ENCODE measurements around the gene TRAF2. TPM values are rescaled to one million over a fixed set of nuclear protein-coding genes. Genes with fewer than 3 reads are reported as not detected.
A peak's percentile ranks its signal among the peaks of the same experiment; 100 is the strongest.

Gene TRAF2
- total RNA-seq, 2 donors from 2014 or later, result 45.9 to 55.1 TPM

DNA sequence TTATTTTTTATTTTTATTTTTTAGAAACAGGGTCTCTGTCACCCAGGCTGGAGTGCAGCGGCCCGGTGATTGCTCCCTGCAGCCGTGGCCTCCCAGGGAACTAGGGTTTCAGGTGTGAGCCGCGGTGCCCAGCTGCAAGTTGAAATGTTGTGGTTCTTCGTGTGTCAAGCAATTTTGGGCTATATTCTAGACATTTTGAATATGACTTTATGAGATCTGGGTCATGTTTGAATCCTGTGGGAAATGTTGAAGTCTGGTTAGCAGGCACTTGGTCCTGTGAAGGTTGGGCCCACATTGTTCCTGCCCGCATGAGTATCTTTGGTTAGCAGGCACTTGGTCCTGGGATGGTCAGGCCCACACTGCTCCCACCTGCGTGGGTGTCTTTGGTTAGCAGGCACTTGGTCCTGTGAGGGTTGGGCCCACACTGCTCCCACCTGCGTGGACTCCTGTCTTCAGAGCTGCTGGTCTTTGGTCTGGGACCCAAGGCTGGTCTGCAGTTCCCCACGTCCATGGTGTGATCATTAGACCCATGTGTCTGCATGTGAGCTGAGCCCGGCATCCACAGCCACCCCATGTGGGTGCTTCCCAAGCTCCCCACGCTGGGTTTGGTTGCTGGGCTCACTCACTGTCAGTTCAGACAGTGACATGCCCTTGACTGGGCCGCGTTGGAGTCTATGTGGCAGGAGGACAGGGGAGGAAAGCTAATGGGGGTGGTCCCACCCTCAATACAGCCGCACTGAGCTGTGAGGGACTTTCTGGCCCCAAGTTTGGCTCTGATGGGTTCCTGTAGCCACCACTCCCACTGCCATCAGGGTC is 51.1 kb downstream of the TRAF2 start:
- no peak overlapping the region for H3K4me3 Mint-ChIP-seq

DNA sequence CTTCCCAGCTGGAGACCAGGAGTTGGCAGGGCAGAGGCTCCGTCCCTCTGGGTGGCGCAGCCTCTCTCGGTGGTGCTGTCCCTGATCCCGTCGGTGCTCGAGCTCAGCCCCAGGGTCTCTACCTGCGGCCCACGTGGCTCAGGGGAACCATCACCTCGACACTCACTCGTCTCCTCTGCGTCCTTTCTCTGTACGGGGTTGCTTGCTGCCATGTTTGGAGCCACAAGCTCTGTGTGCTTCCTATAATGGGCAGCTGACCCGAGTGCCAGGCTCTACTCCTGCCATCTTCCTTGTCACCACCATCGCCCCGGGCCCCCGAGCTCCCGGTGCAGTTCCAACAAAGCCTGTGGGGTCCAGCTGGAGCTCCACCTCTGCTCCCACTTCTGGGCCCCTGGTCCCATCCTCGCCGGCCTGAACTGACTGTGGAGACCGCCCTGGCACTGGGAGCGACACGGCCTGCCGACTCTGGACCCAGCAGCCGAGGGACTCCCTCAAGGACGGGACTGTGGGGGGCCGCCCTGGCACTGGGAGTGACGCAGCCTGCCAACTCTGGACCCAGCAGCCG is 53.2 kb downstream of the TRAF2 start:
- H3K9ac ChIP-seq (ENCODE audit: extremely low read depth, low read length, poor library complexity, severe bottlenecking), result no peak overlapping the region
- H3K4me3 Mint-ChIP-seq, result no peak overlapping the region
- H3K4me3 ChIP-seq (ENCODE audit: low read length), result no peak overlapping the region
- no peaks in the 10 kb centered on the region for H3K27me3 ChIP-seq (ENCODE audit: control insufficient read depth, insufficient read depth, low read length, poor library complexity, severe bottlenecking)
- DNase-seq, result no peak
- TF ChIP-seq, protein P1, sequence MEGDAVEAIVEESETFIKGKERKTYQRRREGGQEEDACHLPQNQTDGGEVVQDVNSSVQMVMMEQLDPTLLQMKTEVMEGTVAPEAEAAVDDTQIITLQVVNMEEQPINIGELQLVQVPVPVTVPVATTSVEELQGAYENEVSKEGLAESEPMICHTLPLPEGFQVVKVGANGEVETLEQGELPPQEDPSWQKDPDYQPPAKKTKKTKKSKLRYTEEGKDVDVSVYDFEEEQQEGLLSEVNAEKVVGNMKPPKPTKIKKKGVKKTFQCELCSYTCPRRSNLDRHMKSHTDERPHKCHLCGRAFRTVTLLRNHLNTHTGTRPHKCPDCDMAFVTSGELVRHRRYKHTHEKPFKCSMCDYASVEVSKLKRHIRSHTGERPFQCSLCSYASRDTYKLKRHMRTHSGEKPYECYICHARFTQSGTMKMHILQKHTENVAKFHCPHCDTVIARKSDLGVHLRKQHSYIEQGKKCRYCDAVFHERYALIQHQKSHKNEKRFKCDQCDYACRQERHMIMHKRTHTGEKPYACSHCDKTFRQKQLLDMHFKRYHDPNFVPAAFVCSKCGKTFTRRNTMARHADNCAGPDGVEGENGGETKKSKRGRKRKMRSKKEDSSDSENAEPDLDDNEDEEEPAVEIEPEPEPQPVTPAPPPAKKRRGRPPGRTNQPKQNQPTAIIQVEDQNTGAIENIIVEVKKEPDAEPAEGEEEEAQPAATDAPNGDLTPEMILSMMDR (conservative IDR thresholded peaks at IDR 0.05), result no peak
- no peaks in the 10 kb centered on the region for H3K4me1 ChIP-seq (ENCODE audit: control insufficient read depth, insufficient read depth, low read length)
- H3K27me3 Mint-ChIP-seq (ENCODE audit: insufficient read depth), result no peaks in the 10 kb centered on the region
- H3K9me3 ChIP-seq (ENCODE audit: control insufficient read depth, low read length), result no peaks in the 10 kb centered on the region
- no peak overlapping the region for H3K27ac Mint-ChIP-seq
- H3K36me3 Mint-ChIP-seq (ENCODE audit: low read depth), result peaks cover 42% of the 10 kb centered on the region
- WGBS, 2 experiments (ENCODE audit: insufficient coverage in 1 of 2, insufficient read length in 1 of 2), result 94 to 96% methylated on average over 22 to 28 of the region's 28 CpGs
- no peaks in the 10 kb centered on the region for H3K9me3 Mint-ChIP-seq
- no peaks in the 10 kb centered on the region for H3K4me1 Mint-ChIP-seq
- peak overlapping the region; percentile 38 for H3K27ac ChIP-seq (ENCODE audit: low read depth, low read length)
- H3K36me3 ChIP-seq (ENCODE audit: control insufficient read depth, insufficient read depth, low read length), result peaks cover 38% of the 10 kb centered on the region

More for the DNA sequence above, 51.1 kb downstream of the TRAF2 start:
- TF ChIP-seq, protein P1 (conservative IDR thresholded peaks at IDR 0.05), result no peak
- peak; percentile 31 for DNase-seq
- H3K9ac ChIP-seq (ENCODE audit: extremely low read depth, low read length, poor library complexity, severe bottlenecking), result no peak overlapping the region
- no peak overlapping the region for H3K27ac Mint-ChIP-seq
- H3K9me3 ChIP-seq (ENCODE audit: control insufficient read depth, low read length), result no peaks in the 10 kb centered on the region
- no peak overlapping the region for H3K27ac ChIP-seq (ENCODE audit: low read depth, low read length)
- H3K36me3 ChIP-seq (ENCODE audit: control insufficient read depth, insufficient read depth, low read length), result peaks cover 37% of the 10 kb centered on the region
- no peaks in the 10 kb centered on the region for H3K4me1 Mint-ChIP-seq
- peaks cover 53% of the 10 kb centered on the region for H3K36me3 Mint-ChIP-seq (ENCODE audit: low read depth)
- no peaks in the 10 kb centered on the region for H3K27me3 ChIP-seq (ENCODE audit: control insufficient read depth, insufficient read depth, low read length, poor library complexity, severe bottlenecking)
- no peaks in the 10 kb centered on the region for H3K4me1 ChIP-seq (ENCODE audit: control insufficient read depth, insufficient read depth, low read length)
- H3K4me3 ChIP-seq (ENCODE audit: low read length), result no peak overlapping the region
- 97 to 98% methylated on average over 7 to 15 of the region's 15 CpGs for WGBS, 2 experiments (ENCODE audit: insufficient coverage in 1 of 2, insufficient read length in 1 of 2)
- no peaks in the 10 kb centered on the region for H3K27me3 Mint-ChIP-seq (ENCODE audit: insufficient read depth)
- no peaks in the 10 kb centered on the region for H3K9me3 Mint-ChIP-seq

DNA sequence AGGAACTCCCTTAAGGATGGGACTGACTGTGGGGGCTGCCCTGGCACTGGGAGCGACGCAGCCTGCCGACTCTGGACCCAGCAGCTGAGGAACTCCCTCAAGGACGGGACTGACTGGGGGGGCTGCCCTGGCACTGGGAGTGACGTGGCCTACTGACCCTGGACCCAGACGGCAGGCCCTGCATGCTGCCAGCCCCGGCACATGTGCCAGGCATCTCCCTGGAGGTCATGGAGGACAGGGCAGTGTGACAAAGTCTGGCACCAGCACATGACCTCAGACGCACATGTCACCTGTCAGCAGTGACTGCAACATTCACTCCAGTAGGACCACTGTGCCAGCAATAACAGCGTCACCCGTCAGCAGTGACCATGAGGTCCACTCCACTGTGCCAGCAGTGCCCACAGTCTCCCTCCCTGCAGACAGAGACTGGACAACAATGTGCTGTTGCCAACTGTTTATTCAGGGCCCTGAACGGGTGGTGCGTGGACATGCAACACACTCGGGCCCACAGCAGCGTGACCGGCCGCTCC is 53.7 kb downstream of the TRAF2 start:
- Mint-ChIP-seq H3K9me3 (no peaks in the 10 kb centered on the region), H3K36me3 (ENCODE audit: low read depth) (peaks cover 38% of the 10 kb centered on the region), H3K27ac (no peak overlapping the region), H3K27me3 (ENCODE audit: insufficient read depth) (no peaks in the 10 kb centered on the region), H3K4me3 (no peak overlapping the region), H3K4me1 (no peaks in the 10 kb centered on the region)
- DNase-seq, result no peak
- no peak overlapping the region for H3K4me3 ChIP-seq (ENCODE audit: low read length)
- H3K9ac ChIP-seq (ENCODE audit: extremely low read depth, low read length, poor library complexity, severe bottlenecking), result no peak overlapping the region
- TF ChIP-seq, protein P1 (conservative IDR thresholded peaks at IDR 0.05), result no peak
- H3K9me3 ChIP-seq (ENCODE audit: control insufficient read depth, low read length), result no peaks in the 10 kb centered on the region
- 93 to 98% methylated on average over 14 to 16 of the region's 16 CpGs for WGBS, 2 experiments (ENCODE audit: insufficient coverage in 1 of 2, insufficient read length in 1 of 2)
- H3K4me1 ChIP-seq (ENCODE audit: control insufficient read depth, insufficient read depth, low read length), result no peaks in the 10 kb centered on the region
- H3K27me3 ChIP-seq (ENCODE audit: control insufficient read depth, insufficient read depth, low read length, poor library complexity, severe bottlenecking), result no peaks in the 10 kb centered on the region
- H3K36me3 ChIP-seq (ENCODE audit: control insufficient read depth, insufficient read depth, low read length), result peaks cover 34% of the 10 kb centered on the region
- H3K27ac ChIP-seq (ENCODE audit: low read depth, low read length), result no peak overlapping the region

Measured in endodermal cell (in vitro differentiated cells).